Fibroblast of pulmonary artery (primary cell): ENCODE results near the gene PALLD.
A peak's percentile ranks its signal among the peaks of the same experiment; 100 is the strongest.

Experiments used
- DNase-seq: peaks from one replicate; pipeline ENCODE4 v3.0.0-alpha.2; 2010; ENCODE audit warnings: low read depth
- H3K4me3 ChIP-seq: replicated peaks from 2 replicates; pipeline ENCODE4 v1.5.1; 2011; ENCODE audit warnings: low read depth, mild to moderate bottlenecking, control low read depth, low read length, moderate library complexity
- TF ChIP-seq, protein P1 (sequence below): IDR thresholded peaks from 2 replicates; pipeline ENCODE4 v1.5.1; 2011; ENCODE audit warnings: mild to moderate bottlenecking, control low read depth, low read length, inconsistent platforms; ENCODE audit errors: missing control alignments

The PALLD gene

DNA sequence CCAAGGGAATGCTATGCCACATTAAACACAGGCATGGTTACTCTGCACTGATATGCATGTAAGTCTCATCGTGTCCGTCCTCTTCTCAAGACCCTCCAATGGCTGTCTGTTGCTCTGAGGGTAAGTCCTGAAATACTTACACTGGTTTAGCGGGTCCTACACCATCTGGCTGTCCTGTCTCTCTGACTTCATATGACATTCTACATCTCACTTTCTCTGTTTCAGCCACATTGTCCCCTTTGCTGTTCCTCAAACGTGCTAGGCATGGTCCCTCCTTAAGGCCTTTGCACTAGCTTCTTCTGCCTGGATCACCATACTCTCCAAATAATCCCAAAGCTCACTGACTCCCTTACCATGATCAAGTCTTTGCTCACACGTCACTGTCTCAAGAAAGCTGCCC lies 131.4 kb downstream of the PALLD start:
- TF ChIP-seq, protein P1, sequence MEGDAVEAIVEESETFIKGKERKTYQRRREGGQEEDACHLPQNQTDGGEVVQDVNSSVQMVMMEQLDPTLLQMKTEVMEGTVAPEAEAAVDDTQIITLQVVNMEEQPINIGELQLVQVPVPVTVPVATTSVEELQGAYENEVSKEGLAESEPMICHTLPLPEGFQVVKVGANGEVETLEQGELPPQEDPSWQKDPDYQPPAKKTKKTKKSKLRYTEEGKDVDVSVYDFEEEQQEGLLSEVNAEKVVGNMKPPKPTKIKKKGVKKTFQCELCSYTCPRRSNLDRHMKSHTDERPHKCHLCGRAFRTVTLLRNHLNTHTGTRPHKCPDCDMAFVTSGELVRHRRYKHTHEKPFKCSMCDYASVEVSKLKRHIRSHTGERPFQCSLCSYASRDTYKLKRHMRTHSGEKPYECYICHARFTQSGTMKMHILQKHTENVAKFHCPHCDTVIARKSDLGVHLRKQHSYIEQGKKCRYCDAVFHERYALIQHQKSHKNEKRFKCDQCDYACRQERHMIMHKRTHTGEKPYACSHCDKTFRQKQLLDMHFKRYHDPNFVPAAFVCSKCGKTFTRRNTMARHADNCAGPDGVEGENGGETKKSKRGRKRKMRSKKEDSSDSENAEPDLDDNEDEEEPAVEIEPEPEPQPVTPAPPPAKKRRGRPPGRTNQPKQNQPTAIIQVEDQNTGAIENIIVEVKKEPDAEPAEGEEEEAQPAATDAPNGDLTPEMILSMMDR, result no peak
- DNase-seq, result no peak
- H3K4me3 ChIP-seq, result no peak overlapping the region

DNA sequence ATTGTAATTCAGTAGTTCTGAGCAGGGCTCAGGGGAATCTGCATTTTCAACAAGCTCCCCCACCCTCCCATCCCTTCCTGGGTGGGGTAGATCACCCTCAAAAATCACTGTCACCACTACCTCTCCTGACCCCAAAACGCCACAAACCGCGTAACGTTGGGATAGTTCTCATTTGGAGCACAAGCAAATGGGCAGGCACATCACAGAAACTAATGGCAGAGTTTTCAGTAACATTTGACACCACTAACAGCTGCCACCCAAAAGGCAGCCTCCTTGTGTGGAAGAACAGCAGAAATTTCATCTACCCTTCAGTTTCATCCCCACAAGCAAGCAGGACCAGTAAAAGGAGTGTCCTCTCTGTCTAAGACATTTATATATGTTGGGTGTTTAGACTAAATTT lies 132.7 kb downstream of the PALLD start:
- TF ChIP-seq, protein P1, result no peak
- no peak overlapping the region for H3K4me3 ChIP-seq
- DNase-seq, result no peak

DNA sequence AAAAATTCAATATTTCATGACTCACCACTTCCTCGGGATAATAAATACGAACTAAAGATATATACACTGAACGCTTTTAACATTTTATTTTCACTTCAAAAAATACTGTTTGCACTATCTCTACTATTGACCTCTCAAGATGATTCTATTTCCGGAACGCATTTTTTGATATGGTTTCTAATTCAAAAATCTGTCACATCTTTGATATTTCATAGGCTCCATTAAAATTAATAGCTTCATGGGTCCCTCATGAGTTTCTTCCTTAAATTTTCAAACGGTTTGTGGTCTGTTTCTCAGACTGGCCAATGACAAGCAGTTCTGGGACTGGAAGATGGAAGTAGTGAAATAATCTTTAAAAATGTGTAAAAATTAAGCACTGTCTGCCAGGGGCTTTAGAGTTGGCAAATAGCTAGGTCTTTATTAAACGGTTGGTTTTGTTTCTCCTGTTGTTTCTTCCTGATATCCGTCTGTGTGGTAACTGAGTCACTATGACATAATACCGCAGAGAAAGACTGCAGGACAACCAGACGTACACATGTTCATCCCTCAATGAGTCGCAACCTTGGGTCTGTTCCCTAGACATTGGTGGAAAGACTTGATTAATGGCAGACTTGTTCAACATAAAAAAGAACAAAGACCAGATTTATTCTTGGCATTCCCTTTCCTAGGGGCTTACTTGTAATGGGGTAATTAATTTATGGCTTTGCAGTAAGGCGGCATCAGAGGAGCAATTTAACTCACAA lies 133.8 kb downstream of the PALLD start:
- DNase-seq, result peak; percentile 55
- TF ChIP-seq, protein P1, result no peak
- H3K4me3 ChIP-seq, result peak overlapping the region; percentile 65

DNA sequence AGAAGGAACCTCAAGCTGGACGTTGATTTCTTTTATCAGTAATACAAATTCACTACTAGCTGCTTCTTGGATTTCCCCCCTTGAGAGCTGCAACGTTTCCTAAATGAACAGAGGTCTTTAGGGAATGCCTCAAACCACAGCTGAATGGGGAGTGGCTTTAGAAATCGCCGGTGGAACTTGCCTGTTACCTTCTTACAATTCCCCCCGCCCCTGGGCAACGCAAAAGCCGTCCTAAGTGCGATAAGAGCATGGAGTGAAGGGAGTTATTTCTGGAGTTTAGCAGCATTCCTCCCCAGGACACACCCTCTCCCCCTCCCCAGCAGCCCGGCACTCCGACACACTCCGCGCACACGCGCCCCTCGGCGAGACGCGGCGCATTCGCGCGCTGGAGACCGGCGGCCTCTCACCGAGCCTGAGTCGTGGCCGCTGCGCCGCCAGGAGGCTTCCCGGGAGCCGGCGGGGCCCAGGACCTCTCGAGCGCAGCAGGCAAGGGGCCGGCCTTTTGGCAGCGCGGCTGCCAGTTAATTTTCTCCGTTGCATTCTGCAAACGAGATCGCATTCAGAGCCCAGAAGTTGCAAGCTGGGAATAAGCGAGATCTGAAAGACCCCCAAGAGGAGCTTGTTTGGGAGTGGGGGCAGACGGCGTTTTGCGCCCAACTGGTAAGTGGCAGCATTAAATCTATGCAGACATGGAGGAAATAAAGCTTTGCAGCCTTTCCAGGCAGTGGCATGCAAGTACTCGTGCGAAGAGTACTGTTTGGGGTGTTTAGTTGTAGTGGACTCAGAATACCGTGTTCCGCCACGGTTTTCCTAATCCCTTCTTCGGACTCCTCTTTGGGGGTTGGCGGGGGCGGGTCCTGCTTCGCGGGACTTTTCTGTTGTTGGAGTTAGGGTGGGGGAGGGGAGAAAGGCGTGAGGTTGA lies 134.7 kb downstream of the PALLD start:
- peak; percentile 64 for DNase-seq
- TF ChIP-seq, protein P1, result peak; percentile 23
- H3K4me3 ChIP-seq, result peak overlapping the region; percentile 65

DNA sequence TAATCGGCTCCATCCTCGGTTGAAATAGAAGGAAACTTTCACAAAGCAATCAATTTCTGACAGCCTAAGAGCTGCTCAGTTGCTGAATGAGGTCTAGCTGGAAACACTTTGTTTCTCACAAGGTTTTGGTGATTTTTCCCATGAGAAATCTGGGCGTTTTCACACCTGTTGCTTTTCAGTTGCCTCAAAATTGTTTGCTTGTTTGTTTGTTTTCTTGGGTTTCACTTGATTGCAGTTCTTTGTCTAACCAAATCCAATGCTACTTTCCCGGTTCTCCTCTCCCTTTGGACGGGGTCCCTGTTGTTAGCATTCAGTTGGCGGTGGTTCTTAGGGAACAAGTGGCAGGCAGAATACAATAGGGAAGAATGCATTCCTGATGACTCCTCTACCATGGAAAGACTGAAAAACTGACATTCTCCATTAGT lies 135.5 kb downstream of the PALLD start:
- no peak for DNase-seq
- peak overlapping the region; percentile 65 for H3K4me3 ChIP-seq
- TF ChIP-seq, protein P1, result no peak

DNA sequence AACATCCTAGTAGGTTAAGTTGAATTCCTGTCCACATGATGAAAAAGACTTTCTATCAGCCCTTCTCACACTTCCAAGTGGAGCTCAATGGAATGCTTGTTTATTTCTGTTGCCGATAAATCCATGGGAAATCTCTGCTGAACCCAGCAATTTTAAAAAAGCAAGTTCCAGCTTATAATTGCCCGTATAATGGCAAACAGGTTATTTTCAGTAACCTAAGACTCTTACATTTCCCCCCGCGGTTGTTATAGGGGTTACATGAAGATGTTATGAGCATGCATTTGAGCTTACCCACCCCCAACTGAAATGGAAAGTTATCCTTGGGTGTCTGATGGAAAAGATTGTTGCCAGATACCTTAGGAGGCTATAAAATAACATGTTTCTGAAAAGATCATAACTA lies 136.2 kb downstream of the PALLD start:
- no peak for DNase-seq
- TF ChIP-seq, protein P1, result no peak
- peak overlapping the region; percentile 65 for H3K4me3 ChIP-seq
